Measurements from ENCODE around the gene HSD11B1L.

HSD11B1L gene

GRCh38 chr19:5667751-5668271 lies 13.0 kb upstream of the HSD11B1L start:
- DNase-seq, result no peak

- no peak for DNase-seq
Observed at GRCh38 chr19:5669212-5669611, 11.6 kb upstream of the HSD11B1L start.

- DNase-seq, result no peak
Observed at GRCh38 chr19:5671600-5671999, 9.2 kb upstream of the HSD11B1L start.

GRCh38 chr19:5672708-5673459 lies 7.9 kb upstream of the HSD11B1L start:
- DNase-seq, result no peak

GRCh38 chr19:5673752-5674151 lies 7.1 kb upstream of the HSD11B1L start:
- DNase-seq, result no peak

GRCh38 chr19:5674714-5675113 lies 6.1 kb upstream of the HSD11B1L start:
- DNase-seq, result no peak

DNA sequence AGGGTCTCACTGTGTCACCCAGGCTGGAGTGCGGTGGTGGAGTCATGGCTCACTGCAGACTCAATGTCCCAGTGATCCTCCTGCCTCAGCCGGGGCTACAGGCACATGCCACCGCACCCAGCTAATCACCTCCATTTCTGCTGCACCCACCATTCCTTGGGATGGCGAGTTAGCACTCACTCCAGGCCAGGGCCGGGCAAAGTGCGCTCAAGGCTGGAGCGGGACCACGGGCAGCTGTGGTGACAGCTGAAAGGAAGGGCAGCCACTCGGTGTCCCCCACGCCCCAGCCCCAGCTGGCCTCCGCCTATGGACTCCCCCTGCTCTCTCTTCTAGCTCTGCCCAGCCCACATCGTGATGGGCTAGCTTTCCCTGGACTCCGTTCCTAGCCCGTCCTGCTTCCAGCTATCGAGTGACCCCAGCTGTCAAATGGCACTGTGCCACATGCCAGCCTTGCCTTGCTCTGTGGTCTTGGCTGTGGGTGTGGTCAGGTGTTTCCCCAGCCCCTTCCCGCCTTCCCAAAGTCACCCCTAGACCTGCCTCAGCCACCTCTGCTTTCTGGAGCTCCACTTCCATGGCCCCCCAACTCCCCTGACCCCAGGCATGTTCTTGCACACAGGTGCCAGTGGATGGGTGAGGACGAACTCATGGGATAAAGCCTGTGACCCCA lies 4.6 kb upstream of the HSD11B1L start:
- no peak for DNase-seq

DNA sequence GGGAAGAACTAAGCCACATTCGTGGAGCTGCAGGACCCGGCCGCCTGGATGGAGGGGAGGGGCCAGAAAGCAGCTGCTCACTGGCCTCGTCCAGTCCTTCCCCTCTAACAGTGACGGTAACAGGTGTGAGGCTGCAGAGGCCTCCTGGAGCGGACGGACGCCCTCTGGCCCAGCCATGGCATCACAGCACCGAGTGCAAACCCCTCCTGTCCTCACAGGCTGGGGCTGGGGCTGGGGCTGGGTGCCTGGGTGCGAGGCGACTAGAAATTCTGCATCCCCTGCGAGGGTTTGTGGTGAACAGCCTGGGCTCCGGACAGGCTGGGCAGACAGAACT lies 4.1 kb upstream of the HSD11B1L start:
- DNase-seq, result no peak

DNA sequence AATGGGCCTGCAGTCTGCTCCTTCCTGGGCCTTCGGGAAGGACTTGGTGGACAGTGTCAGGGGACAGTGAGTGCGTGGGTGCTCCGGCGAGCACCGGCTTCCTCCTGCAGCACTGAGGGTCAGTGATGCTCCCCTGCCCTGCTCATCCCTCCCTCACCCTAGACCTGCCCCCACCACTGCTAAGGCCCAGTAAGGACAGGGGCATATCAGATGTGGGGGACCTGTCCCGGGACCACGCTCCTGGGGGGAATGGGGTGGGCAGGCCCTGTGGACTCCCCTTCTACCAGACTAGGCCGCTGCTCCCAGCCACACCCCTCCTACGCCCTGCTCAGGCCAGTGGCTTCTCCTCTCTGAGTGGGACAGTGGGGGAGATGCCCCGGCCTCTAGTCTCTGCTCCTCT lies 3.7 kb upstream of the HSD11B1L start:
- DNase-seq, result no peak

- DNase-seq, result no peak
Observed at GRCh38 chr19:5677580-5677979, 3.2 kb upstream of the HSD11B1L start.

- DNase-seq, result no peak
Observed at GRCh38 chr19:5678071-5678718, 2.6 kb upstream of the HSD11B1L start.

DNA sequence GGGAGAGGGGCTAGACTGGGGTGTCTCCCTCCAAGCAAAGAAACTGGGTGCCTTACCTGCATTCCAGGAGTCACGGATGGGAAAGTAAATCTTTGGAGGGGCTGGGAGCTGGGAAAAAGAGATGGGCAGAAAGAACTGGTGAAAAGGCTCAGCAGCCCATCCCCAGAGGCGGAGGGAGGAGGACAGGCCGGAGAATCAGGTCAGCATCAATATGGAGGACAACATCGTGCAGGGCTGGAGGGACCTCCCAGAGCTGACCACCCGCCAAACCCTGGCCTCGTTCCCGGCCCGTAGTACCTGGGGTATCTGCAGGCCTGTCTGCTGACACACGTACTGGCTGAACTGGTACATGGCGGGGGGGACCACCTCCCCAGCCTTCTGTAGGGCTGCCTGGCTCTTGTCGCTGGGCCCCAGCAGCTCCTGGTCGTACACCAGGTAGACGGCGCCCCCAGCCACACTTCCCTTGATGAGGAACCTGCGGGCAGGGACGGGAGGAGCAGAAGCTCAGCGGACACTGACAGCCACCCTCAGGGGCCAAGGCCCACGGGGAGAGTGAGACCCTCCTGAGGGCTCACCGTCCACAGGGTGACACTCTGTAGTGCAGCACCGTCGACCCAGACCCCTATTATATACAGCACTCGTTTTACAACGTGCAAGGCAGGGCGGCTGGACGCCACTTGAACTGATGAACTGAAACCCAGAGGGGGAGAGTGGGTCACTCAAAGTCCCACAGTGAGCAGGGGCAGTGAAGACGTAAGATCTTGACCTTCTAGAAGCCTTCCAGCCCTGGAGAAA lies 1.3 kb upstream of the HSD11B1L start:
- no peak for DNase-seq

DNA sequence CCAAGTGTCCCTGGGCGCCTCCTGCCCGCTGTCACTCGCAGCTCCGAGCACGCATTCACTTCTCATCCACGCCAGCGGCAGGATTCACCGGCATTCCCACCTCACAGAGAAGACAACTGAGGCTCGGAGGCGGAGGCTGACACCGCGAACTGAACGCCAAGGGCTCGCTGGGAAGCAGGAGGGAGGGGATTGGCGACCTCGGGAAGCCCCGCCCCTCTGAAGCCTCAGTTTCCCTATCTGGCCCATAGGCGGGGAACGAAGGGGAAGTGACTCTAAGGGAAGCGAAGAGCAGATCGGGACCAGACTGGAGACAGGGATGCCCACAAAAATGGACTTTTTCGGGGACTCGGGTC lies 767 bp upstream of the HSD11B1L start:
- no peak for DNase-seq

DNA sequence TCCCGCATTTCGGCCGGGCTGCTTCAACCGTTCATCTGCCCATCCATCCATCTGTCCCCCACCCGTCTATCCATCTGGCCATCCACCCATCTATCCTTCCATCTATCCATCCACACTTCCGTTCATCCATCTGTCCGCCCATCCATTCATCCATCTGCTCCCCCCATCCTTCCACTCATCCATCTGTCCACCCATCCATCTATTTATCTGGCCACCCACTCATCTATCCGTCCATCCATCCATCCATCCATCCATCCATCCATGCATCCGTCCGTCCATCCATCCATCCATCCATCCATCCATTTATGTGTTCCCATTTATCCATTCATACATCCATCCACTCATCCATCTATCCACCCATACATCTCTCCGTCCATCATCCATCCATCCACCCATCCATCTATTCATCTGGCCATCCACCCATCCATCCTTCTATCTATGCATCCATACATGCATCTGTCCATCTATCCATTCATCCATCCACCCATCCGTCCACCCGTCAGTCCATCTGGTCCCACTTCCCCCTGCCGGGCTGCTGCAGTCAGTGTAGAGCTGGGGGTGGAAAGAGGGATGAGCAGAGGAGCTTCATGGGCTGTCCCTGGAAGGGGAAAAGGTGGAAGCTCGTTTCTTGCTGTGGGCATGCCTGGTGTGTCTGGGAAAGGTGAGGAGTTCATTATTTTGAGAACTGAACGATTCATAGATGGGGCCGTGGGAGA lies 722 bp downstream of the HSD11B1L start:
- DNase-seq, result no peak

DNA sequence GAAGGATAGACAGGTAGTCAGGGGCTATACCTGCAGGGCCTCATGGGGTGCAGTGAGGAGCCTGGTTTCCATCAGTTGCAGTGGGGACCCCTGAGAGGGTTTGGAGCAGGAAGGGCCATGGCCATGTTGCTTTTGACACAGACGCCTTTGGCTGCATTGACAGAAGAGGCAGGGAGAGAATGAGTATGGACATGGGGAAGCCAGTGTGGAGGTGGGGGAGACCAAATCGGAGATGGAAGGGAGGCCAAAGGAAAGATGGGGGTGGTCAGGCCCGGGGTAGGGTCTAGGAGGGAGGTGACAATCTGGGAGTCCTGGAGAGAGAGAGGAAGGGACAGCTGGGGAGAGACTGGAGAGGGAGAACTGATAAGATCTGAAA lies 1.3 kb downstream of the HSD11B1L start:
- DNase-seq, result no peak

DNA sequence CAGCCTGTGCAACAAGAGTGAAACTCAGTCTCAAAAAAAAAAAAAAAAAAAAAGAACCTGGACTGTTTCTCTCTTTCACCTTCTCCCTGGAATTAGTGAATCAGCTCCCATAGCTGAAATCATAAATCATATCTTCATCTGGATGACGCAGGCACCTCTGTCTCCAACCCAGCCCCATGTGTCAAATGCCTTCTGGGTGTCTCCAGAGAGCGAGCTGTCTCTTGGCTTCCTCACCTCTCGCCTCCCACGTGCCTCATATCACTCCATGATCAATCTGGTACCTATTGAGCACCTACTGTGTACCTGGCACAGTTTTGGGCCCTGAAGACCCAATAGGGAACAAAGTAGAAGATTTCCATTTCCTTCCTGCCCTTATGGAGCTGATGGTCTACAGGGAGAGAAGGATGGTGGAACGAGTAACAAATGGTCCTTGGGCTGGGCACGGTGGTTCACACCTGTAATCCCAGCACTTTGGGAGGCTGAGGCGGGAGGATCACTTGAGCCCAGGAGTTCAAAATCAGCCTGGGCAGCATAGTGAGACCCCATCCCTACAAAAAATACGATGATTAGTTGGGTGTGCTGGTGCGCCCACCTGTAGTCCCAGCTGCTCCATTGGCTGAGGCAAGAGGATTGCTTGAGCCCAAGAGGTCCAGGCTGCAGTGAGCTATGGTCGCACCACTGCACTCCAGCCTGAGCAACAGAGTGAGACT lies 2.5 kb downstream of the HSD11B1L start:
- no peak for DNase-seq

- no peak for DNase-seq
Observed at GRCh38 chr19:5684694-5685430, 4.0 kb downstream of the HSD11B1L start.

DNA sequence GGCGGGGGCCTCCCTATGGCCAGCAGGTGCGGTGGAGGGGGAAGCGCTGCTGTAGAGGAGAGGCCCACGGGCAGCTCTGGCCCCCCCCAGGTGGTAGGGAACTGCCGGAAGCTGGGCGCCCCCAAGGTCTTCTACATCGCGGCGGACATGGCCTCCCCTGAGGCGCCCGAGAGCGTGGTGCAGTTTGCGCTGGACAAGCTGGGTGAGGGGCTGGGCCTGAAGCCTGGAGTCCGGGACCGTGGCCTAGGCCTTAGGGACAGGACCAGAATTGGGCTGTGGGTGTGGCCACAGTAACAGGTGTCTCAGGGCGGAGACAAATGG lies 5.5 kb downstream of the HSD11B1L start:
- DNase-seq, result no peak

- peak; percentile 86 for DNase-seq
Observed at GRCh38 chr19:5686647-5687359, 6.0 kb downstream of the HSD11B1L start.

DNA sequence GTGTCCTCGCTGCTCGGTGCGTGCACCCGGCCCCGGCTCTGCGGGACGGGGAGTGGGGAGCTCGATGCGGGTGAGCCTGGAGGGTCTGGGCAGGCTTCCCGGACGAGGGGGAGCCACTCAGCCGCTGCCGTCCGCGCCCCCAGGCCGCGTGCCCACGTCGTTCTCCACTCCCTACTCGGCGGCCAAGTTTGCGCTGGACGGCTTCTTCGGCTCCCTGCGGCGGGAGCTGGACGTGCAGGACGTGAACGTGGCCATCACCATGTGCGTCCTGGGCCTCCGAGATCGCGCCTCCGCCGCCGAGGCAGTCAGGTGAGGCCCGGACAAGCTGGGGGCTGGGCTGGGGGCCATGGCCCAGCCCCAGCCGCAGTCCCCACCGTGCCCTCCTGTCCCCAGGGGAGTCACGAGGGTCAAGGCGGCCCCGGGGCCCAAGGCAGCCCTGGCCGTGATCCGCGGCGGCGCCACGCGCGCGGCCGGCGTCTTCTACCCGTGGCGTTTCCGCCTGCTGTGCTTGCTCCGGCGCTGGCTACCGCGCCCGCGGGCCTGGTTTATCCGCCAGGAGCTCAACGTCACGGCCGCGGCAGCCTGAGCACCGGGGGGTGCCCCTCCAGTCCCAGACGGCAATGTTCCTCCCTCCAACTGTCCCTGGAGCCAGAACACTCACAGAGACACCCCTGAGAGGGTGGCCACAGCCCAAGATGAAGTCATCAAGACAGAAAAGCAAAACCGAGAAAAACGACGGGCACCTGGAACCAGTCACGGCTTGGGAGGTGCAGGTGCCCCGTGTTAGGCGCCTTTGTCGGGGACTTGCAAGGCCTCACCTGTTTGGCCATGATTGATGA lies 6.8 kb downstream of the HSD11B1L start:
- no peak for DNase-seq

Data from HCEC 1CT (cell line).